ENCODE results near the gene CEACAM16.

CEACAM16 gene

GRCh38 chr19:44722131-44723121, 23.5 kb downstream of the CEACAM16 start:
- FAIRE-seq (no peak), DNase-seq (ENCODE audit: insufficient read length, low spot score) (no peak)

GRCh38 chr19:44723299-44723951, 24.5 kb downstream of the CEACAM16 start:
- no peak for FAIRE-seq

GRCh38 chr19:44723952-44724319, 25.0 kb downstream of the CEACAM16 start:
- FAIRE-seq = no peak
- DNase-seq (ENCODE audit: insufficient read length, low spot score) = peak; percentile 88

More at GRCh38 chr19:44723299-44723951, 24.5 kb downstream of the CEACAM16 start:
- DNase-seq (ENCODE audit: insufficient read length, low spot score) = no peak

- DNase-seq (ENCODE audit: insufficient read length, low spot score) (no peak), FAIRE-seq (no peak)
These were observed 26.3 kb downstream of the CEACAM16 start for GRCh38 chr19:44725251-44725650.

- DNase-seq (ENCODE audit: insufficient read length, low spot score) = no peak
These were observed 26.7 kb downstream of the CEACAM16 start for GRCh38 chr19:44725684-44726083.

GRCh38 chr19:44726465-44726864, 27.5 kb downstream of the CEACAM16 start:
- DNase-seq (ENCODE audit: insufficient read length, low spot score) = no peak
- no peak for FAIRE-seq

More at GRCh38 chr19:44725684-44726083, 26.7 kb downstream of the CEACAM16 start:
- no peak for FAIRE-seq

- DNase-seq (ENCODE audit: insufficient read length, low spot score) (no peak), FAIRE-seq (no peak)
These were observed 29.2 kb downstream of the CEACAM16 start for GRCh38 chr19:44728178-44728577.

- DNase-seq (ENCODE audit: insufficient read length, low spot score) = no peak
- no peak for FAIRE-seq
These were observed 30.6 kb downstream of the CEACAM16 start for GRCh38 chr19:44729516-44730033.

GRCh38 chr19:44731081-44731480, 32.1 kb downstream of the CEACAM16 start:
- FAIRE-seq (no peak), DNase-seq (ENCODE audit: insufficient read length, low spot score) (no peak)

GRCh38 chr19:44731622-44732021, 32.7 kb downstream of the CEACAM16 start:
- DNase-seq (ENCODE audit: insufficient read length, low spot score) (no peak), FAIRE-seq (no peak)

- DNase-seq (ENCODE audit: insufficient read length, low spot score) = no peak
- FAIRE-seq = no peak
These were observed 33.5 kb downstream of the CEACAM16 start for GRCh38 chr19:44732235-44733014.

GRCh38 chr19:44734357-44734756, 35.4 kb downstream of the CEACAM16 start:
- FAIRE-seq = no peak
- no peak for DNase-seq (ENCODE audit: insufficient read length, low spot score)

GRCh38 chr19:44735011-44735410, 36.1 kb downstream of the CEACAM16 start:
- no peak for DNase-seq (ENCODE audit: insufficient read length, low spot score)
- no peak for FAIRE-seq

- FAIRE-seq = no peak
- no peak for DNase-seq (ENCODE audit: insufficient read length, low spot score)
These were observed 38.5 kb downstream of the CEACAM16 start for GRCh38 chr19:44737238-44738071.

- no peak for DNase-seq (ENCODE audit: insufficient read length, low spot score)
- FAIRE-seq = no peak
These were observed 39.2 kb downstream of the CEACAM16 start for GRCh38 chr19:44738136-44738535.

GRCh38 chr19:44738603-44739558, 39.9 kb downstream of the CEACAM16 start:
- DNase-seq (ENCODE audit: insufficient read length, low spot score) (no peak), FAIRE-seq (no peak)

GRCh38 chr19:44740351-44740824, 41.4 kb downstream of the CEACAM16 start:
- DNase-seq (ENCODE audit: insufficient read length, low spot score) (no peak), FAIRE-seq (no peak)

GRCh38 chr19:44741258-44741731, 42.3 kb downstream of the CEACAM16 start:
- no peak for FAIRE-seq
- no peak for DNase-seq (ENCODE audit: insufficient read length, low spot score)
